ENCODE results near the gene TTLL8.

GRCh38 chr22:50032109-50032871, 25.8 kb downstream of the TTLL8 start:
- no peak for TF ChIP-seq CTCF (IDR thresholded peaks at IDR 0.05)
- no peak for TF ChIP-seq POLR2A (IDR thresholded peaks at IDR 0.05)
